Keratinocyte (primary cell): ENCODE measurements around the gene PITPNM3. TPM values are rescaled to one million over a fixed set of nuclear protein-coding genes. Genes with fewer than 3 reads are reported as not detected.
"Not testable (repeated sequence)": the region's sequence is repeated elsewhere in the genome, so short reads cannot be mapped to it uniquely, and the experiment has no call there.

Experiments
- DNase-seq: peaks from one replicate; pipeline ENCODE4 v3.0.0-alpha.2; 2011; ENCODE audit warnings: low read depth, missing footprints, low spot score
- FAIRE-seq: peaks from 2 replicates; lab custom pipeline; 2011; peaks lifted over from hg19 to GRCh38; lab: Jason Lieb, UNC
- H2AFZ ChIP-seq: 2 replicates; pipeline ENCODE4 v1.6.0; 2012; ENCODE audit warnings: low read length, control low read depth, inconsistent platforms; ENCODE audit not compliant: control insufficient read depth
- H3K27ac ChIP-seq: 2 replicates; pipeline ENCODE4 v1.5.1; 2011; ENCODE audit warnings: low read length; ENCODE audit not compliant: control insufficient read depth, insufficient read depth
- H3K27me3 ChIP-seq: 3 replicates; pipeline ENCODE4 v1.6.0; 2011; ENCODE audit warnings: low read length; ENCODE audit not compliant: control insufficient read depth, insufficient read depth; ENCODE audit errors: extremely low read depth
- H3K36me3 ChIP-seq, 2 experiments: 2 replicates in 1 of 2; 3 replicates in 1 of 2; pipeline ENCODE4 v1.5.1; 2011; ENCODE audit warnings: low read length in 2 of 2, mild to moderate bottlenecking in 1 of 2; ENCODE audit not compliant: control insufficient read depth in 2 of 2, insufficient read depth in 2 of 2; ENCODE audit errors: extremely low read depth in 1 of 2
- H3K4me1 ChIP-seq: 3 replicates; pipeline ENCODE4 v1.5.1; 2011; ENCODE audit warnings: low read length; ENCODE audit not compliant: control insufficient read depth, insufficient read depth; ENCODE audit errors: extremely low read depth
- H3K4me2 ChIP-seq: 3 replicates; pipeline ENCODE4 v1.6.0; 2011; ENCODE audit warnings: low read depth, low read length; ENCODE audit not compliant: control insufficient read depth, insufficient read depth; ENCODE audit errors: extremely low read depth
- H3K4me3 ChIP-seq, 3 experiments: fragments of 200-600 bp in 1 of 3; sonication (generic) in 1 of 3; 2 replicates in 2 of 3; 3 replicates in 1 of 3; pipeline ENCODE4 v1.5.1; 2011 to 2016; ENCODE audit warnings: low read length in 3 of 3, mild to moderate bottlenecking in 3 of 3, control low read depth in 2 of 3, inconsistent platforms in 1 of 3, low read depth in 1 of 3, mixed read lengths in 1 of 3, mixed run types in 1 of 3, moderate library complexity in 1 of 3; ENCODE audit not compliant: control insufficient read depth in 2 of 3, insufficient read depth in 2 of 3; ENCODE audit errors: extremely low read depth in 1 of 3
- H3K79me2 ChIP-seq: 2 replicates; pipeline ENCODE4 v1.6.0; 2012; ENCODE audit warnings: low read length; ENCODE audit not compliant: control insufficient read depth, insufficient read depth
- H3K9ac ChIP-seq: 3 replicates; pipeline ENCODE4 v1.6.0; 2011; ENCODE audit warnings: low read length; ENCODE audit not compliant: control insufficient read depth, insufficient read depth; ENCODE audit errors: extremely low read depth
- H3K9me1 ChIP-seq: 3 replicates; pipeline ENCODE4 v1.6.0; 2011; ENCODE audit warnings: low read length; ENCODE audit not compliant: control insufficient read depth, insufficient read depth; ENCODE audit errors: extremely low read depth
- H3K9me3 ChIP-seq: 2 replicates; pipeline ENCODE4 v1.5.1; 2012; ENCODE audit warnings: low read depth, low read length; ENCODE audit not compliant: control insufficient read depth
- H4K20me1 ChIP-seq: 3 replicates; pipeline ENCODE4 v1.6.0; 2011; ENCODE audit warnings: low read length; ENCODE audit not compliant: control insufficient read depth, insufficient read depth; ENCODE audit errors: extremely low read depth
- EZH2 ChIP-seq: IDR thresholded peaks from one replicate; pipeline ENCODE4 v1.6.1; 2012; ENCODE audit warnings: inconsistent platforms, mild to moderate bottlenecking, low read length, moderate library complexity
- dilution Hi-C: fragments of 300-500 bp; cut with MboI; formaldehyde crosslinking; loops from one replicate; pipeline ENCODE4 v1.7.0; 2020; ENCODE audit warnings: low sequenced_read_pairs; ENCODE audit not compliant: extremely low pct_ligation_motif_present
- polyA plus RNA-seq, 5 experiments: library from polyadenylated mRNA; depleted of rRNA in 3 of 5; stranded (reverse) in 3 of 5; stranded (forward) in 1 of 5; unstranded in 1 of 5; fragments of >200 nt; gene quantifications; 1 replicate in 1 of 5; 2 replicates in 3 of 5; 3 replicates in 1 of 5; pipeline versions ENCODE4 v1.2.1 to v1.2.3, GENCODE V29; 2011 to 2012; ENCODE audit warnings: missing spikeins in 2 of 5, low read depth in 1 of 5, low replicate concordance in 1 of 5
- TF ChIP-seq, protein P1 (sequence below), 3 experiments: IDR thresholded peaks in 1 of 3; conservative IDR thresholded peaks in 1 of 3; optimal IDR thresholded peaks in 1 of 3; 2 replicates in 2 of 3; 3 replicates in 1 of 3; pipeline versions ENCODE3 to v1.5.1; 2011; ENCODE audit warnings: low read length in 3 of 3, mild to moderate bottlenecking in 3 of 3, moderate library complexity in 2 of 3, control low read depth in 1 of 3, inconsistent platforms in 1 of 3; ENCODE audit not compliant: insufficient read depth in 2 of 3; ENCODE audit errors: extremely low read depth in 1 of 3

Gene PITPNM3
- polyA plus RNA-seq, 1 donor (not counting 4 experiments of a cell fraction or from before 2014, with no cell fraction given) = 7.7 TPM

DNA sequence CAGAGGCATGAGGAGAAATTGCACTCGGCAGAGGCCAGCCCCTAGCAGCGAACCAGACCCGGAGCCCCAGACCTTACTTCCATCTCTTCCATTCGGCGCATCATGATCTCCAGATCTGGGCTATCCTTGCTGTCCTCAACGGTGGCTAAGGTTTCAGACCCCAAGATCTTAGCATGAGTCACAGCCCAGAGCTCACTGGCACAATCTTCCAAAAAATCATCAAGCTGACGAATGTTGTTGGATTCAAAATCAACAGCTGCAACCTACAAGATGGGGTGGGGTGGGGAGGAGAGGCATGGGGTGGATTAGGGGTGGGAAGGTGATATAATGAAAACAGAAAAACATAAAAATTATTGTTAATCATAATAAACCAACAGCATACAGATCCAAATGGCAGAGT is 39.7 kb upstream of the PITPNM3 start:
- Histone ChIP-seq H3K4me3 (no peak overlapping the region), H3K27ac (no peak overlapping the region), H3K79me2 (no peaks in the 10 kb centered on the region), H3K9me1 (no peaks in the 10 kb centered on the region), H3K36me3 (peaks cover 6 to 25% of the 10 kb centered on the region in 2 experiments), H4K20me1 (no peaks in the 10 kb centered on the region), H3K9ac (no peak overlapping the region), H3K27me3 (no peaks in the 10 kb centered on the region), H3K4me2 (no peak overlapping the region), H2AFZ (no peak overlapping the region), H3K9me3 (no peaks in the 10 kb centered on the region), H3K4me1 (peaks cover 16% of the 10 kb centered on the region)
- TF ChIP-seq, protein P1, sequence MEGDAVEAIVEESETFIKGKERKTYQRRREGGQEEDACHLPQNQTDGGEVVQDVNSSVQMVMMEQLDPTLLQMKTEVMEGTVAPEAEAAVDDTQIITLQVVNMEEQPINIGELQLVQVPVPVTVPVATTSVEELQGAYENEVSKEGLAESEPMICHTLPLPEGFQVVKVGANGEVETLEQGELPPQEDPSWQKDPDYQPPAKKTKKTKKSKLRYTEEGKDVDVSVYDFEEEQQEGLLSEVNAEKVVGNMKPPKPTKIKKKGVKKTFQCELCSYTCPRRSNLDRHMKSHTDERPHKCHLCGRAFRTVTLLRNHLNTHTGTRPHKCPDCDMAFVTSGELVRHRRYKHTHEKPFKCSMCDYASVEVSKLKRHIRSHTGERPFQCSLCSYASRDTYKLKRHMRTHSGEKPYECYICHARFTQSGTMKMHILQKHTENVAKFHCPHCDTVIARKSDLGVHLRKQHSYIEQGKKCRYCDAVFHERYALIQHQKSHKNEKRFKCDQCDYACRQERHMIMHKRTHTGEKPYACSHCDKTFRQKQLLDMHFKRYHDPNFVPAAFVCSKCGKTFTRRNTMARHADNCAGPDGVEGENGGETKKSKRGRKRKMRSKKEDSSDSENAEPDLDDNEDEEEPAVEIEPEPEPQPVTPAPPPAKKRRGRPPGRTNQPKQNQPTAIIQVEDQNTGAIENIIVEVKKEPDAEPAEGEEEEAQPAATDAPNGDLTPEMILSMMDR (optimal IDR thresholded peaks at IDR 0.05 in 1 of 3, IDR thresholded peaks at IDR 0.05 in 1 of 3, conservative IDR thresholded peaks at IDR 0.05 in 1 of 3; ENCODE audit: extremely low read depth in 1 of 3, insufficient read depth in 2 of 3, low read length in 3 of 3) = no peak
- no peak for TF ChIP-seq EZH2
- FAIRE-seq (no peak), DNase-seq (no peak)
- dilution Hi-C loops = no loop called here

DNA sequence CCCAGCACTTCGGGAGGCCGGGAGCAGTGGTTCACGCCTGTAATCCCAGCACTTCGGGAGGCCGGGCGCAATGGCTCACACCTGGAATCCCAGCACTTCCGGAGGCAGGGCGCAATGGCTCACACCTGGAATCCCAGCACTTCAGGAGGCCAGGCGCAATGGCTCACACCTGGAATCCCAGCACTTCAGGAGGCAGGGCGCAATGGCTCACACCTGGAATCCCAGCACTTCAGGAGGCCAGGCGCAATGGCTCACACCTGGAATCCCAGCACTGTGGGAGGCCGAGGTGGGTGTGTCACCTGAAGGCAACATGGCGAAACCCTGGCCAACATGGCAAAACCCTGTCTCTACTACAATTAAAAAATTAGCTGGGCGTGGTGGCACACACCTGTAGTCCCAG is 37.0 kb upstream of the PITPNM3 start:
- H3K9ac ChIP-seq, H3K4me3 ChIP-seq, DNase-seq, H3K79me2 ChIP-seq, H2AFZ ChIP-seq, H3K27me3 ChIP-seq, H3K27ac ChIP-seq, dilution Hi-C loops, H3K9me1 ChIP-seq, H3K9me3 ChIP-seq, H3K4me2 ChIP-seq, FAIRE-seq, H4K20me1 ChIP-seq: not testable (repeated sequence)
- peaks cover 19% of the 10 kb centered on the region for H3K4me1 ChIP-seq
- H3K36me3 ChIP-seq = peaks cover 15 to 22% of the 10 kb centered on the region in 2 experiments

DNA sequence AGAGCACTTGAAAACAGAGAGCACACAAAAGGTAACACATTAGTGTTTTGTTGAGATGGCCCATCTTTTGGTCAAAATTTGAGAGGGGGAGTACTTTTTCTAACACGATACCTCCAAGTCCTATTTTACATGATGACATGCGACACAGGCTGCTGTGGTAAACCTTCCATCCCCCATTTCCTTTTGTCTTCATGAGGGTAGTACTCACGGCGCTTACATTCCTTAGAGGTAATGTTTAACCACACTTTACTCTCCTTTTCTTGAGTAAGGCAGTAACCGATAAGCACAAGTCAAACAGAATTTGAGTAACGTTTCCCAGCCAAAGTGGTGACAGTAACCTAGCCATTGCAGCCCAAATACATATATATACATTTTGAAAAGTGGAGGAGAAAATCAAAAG is 35.8 kb upstream of the PITPNM3 start:
- H3K36me3 ChIP-seq = peaks cover 18 to 20% of the 10 kb centered on the region in 2 experiments
- dilution Hi-C loops = no loop called here
- TF ChIP-seq EZH2 = no peak
- TF ChIP-seq, protein P1 (optimal IDR thresholded peaks at IDR 0.05 in 1 of 3, IDR thresholded peaks at IDR 0.05 in 1 of 3, conservative IDR thresholded peaks at IDR 0.05 in 1 of 3; ENCODE audit: extremely low read depth in 1 of 3, insufficient read depth in 2 of 3, low read length in 3 of 3) = no peak
- H3K4me1 ChIP-seq = peaks cover 19% of the 10 kb centered on the region
- H3K27ac ChIP-seq = peak overlapping the region; percentile 53
- no peaks in the 10 kb centered on the region for H3K79me2 ChIP-seq
- no peaks in the 10 kb centered on the region for H3K27me3 ChIP-seq
- H2AFZ ChIP-seq = no peak overlapping the region
- no peaks in the 10 kb centered on the region for H3K9me3 ChIP-seq
- H3K4me3 ChIP-seq = no peak overlapping the region
- FAIRE-seq = no peak
- peak overlapping the region; percentile 4 for H3K9ac ChIP-seq
- H3K4me2 ChIP-seq = peak overlapping the region; percentile 49
- H4K20me1 ChIP-seq = no peaks in the 10 kb centered on the region
- no peak for DNase-seq
- H3K9me1 ChIP-seq = no peaks in the 10 kb centered on the region
